Lower leg skin (tissue), 4 donors: ENCODE results near the gene TRPC5OS. TPM values are rescaled to one million over a fixed set of nuclear protein-coding genes. Genes with fewer than 3 reads are reported as not detected.

ENCODE experiments used
- DNase-seq, 2 donors: peaks; one replicate each; pipeline ENCODE4 v3.0.0-alpha.2; 2019; ENCODE audit warnings: low spot score in 2 of 2
- H3K4me3 ChIP-seq: fragments of 200-600 bp; sonication (generic); 2 replicates; pipeline ENCODE4 v1.5.1; 2017; ENCODE audit warnings: mild to moderate bottlenecking, low read depth; ENCODE audit not compliant: poor library complexity, severe bottlenecking
- POLR2A ChIP-seq, 2 donors: fragments of 450-650 bp; IDR thresholded peaks; one replicate each; pipeline ENCODE4 v1.6.1; 2016 to 2017; ENCODE audit warnings: antibody characterized with exemption in 2 of 2, mild to moderate bottlenecking in 1 of 2, moderate library complexity in 1 of 2
- WGBS, 2 donors: methylation state at CpG; one replicate each; pipeline ENCODE4 v1.1.5; 2018; 5-methylcytosine and 5-hydroxymethylcytosine counted together
- intact Hi-C: fragments of 100-400 bp; cut with DNase I; formaldehyde crosslinking; loops from one replicate; pipeline ENCODE4 v1.15.0; 2023; ENCODE audit warnings: low total_unique reads
- total RNA-seq, 4 donors: library from RNA; depleted of rRNA; stranded (reverse); fragments of >200 nt; gene quantifications; one replicate each; pipeline ENCODE4 v1.1.0, GENCODE V29; 2016
- TF ChIP-seq, protein P1 (sequence below), 3 donors: fragments of 450-650 bp; IDR thresholded peaks; one replicate each; pipeline ENCODE4 v1.5.1; 2016; ENCODE audit warnings: antibody characterized with exemption in 3 of 3, mild to moderate bottlenecking in 3 of 3, moderate library complexity in 2 of 3

The TRPC5OS gene
- total RNA-seq, result not detected

DNA sequence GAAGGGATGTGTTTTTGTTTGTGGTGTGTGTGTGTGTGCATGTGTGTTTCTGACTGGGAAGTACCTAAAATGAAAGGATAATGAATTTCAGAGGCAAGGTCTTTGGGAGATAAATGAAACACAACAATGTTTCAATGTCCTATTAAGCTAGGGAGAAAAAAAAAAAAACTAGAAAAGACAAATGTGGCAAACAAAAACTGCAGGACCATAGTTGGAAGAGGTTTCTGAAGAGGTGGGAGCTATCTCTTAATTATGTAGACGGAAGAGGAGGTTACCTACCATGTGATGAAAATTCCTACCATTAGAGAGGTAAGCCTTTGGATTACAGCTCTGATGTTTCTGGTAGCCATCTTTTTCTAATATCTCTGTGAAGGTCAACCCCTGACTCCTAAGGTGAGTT lies at the start of gene TRPC5OS:
TRPC5OS (plus strand) TSS at position 301 of the 400 bp plus-strand sequence. CDS start 25,669 bp downstream, outside the sequence.
- TF ChIP-seq, protein P1, sequence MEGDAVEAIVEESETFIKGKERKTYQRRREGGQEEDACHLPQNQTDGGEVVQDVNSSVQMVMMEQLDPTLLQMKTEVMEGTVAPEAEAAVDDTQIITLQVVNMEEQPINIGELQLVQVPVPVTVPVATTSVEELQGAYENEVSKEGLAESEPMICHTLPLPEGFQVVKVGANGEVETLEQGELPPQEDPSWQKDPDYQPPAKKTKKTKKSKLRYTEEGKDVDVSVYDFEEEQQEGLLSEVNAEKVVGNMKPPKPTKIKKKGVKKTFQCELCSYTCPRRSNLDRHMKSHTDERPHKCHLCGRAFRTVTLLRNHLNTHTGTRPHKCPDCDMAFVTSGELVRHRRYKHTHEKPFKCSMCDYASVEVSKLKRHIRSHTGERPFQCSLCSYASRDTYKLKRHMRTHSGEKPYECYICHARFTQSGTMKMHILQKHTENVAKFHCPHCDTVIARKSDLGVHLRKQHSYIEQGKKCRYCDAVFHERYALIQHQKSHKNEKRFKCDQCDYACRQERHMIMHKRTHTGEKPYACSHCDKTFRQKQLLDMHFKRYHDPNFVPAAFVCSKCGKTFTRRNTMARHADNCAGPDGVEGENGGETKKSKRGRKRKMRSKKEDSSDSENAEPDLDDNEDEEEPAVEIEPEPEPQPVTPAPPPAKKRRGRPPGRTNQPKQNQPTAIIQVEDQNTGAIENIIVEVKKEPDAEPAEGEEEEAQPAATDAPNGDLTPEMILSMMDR (IDR thresholded peaks at IDR 0.05), result no peak
- no peak for TF ChIP-seq POLR2A (IDR thresholded peaks at IDR 0.05)
- intact Hi-C loops, result loop anchor here (10.0 kb wide), 1 partner anchor 759 kb away; no protein-coding TSS in a partner anchor

DNA sequence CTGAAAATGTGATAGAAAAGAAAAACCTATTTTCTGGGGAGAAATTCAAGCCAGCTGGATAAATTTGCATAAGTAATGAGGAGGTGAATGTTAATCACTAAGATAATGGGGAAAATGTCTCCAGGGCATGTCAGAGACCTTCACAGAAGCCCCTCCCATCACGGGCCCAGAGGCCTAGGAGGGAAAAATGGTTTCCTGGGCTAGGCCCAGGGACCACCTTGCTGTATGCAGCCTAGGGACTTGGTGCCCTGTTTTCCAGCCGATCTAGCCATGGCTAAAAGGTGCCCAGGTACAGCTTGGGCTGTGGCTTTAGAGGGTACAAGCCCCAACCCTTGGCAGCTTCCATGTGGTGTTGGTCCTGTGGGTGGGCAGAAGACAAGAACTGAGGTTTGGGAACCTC lies 46.6 kb upstream of the TRPC5OS start:
- WGBS, 2 donors, result 69 to 93% methylated on average over 2 of the region's 2 CpGs
- no peak overlapping the region for H3K4me3 ChIP-seq
- no peak for DNase-seq
- intact Hi-C loops, result no loop called here
- no peak for TF ChIP-seq POLR2A (IDR thresholded peaks at IDR 0.05)
- TF ChIP-seq, protein P1 (IDR thresholded peaks at IDR 0.05), result no peak

More for the DNA sequence above, at the start of gene TRPC5OS:
- DNase-seq, result no peak
- H3K4me3 ChIP-seq, result no peak within 1 kb of the TSS
- 85 to 93% methylated on average over 1 of the region's 1 CpG for WGBS, 2 donors

DNA sequence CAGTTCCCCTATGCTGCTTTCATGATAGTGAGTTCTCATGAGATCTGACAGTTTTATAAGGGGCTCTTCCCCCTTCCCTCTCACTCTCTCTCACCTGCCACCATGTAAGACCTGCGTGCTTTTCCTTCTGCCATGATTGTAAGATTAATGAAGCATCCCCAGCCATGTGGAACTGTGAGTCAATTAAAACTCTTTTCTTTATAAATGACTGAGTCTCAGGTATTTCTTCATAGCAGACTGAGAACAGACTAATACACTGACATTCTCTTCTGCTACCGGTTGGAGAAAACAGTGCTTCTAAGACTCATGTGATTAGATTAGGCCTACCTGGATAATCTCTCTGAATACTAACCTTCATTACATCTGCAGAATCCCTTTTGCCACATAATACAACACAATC lies 45.4 kb upstream of the TRPC5OS start:
- WGBS, 2 donors, result 82 to 83% methylated on average over 2 of the region's 2 CpGs
- DNase-seq, result no peak
- no peak for TF ChIP-seq POLR2A (IDR thresholded peaks at IDR 0.05)
- TF ChIP-seq, protein P1 (IDR thresholded peaks at IDR 0.05), result no peak
- H3K4me3 ChIP-seq, result no peak overlapping the region
- intact Hi-C loops, result no loop called here

DNA sequence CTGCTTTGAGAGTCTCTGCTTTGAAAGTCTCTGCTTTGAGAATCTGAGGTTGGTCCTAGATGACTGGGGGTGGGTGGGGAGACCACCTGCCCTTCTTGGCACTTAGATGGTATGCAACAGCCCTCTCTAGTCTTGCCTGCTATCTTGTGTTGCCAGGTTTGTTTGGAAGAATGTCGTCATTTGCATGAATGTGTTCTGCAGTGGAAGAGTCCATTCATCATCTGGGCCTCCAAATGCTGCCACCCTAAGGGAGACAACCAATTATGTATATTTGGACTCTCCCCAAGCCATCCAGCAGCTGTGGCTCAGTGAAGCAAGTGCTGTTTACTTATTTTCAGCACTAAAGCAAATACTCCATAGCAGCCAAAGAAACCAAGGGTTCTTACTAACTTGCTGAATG lies 44.6 kb upstream of the TRPC5OS start:
- H3K4me3 ChIP-seq, result no peak overlapping the region
- DNase-seq, result no peak
- WGBS, 2 donors, result 46 to 92% methylated on average over 1 of the region's 1 CpG
- TF ChIP-seq POLR2A (IDR thresholded peaks at IDR 0.05), result no peak
- TF ChIP-seq, protein P1 (IDR thresholded peaks at IDR 0.05), result no peak
- intact Hi-C loops, result no loop called here

DNA sequence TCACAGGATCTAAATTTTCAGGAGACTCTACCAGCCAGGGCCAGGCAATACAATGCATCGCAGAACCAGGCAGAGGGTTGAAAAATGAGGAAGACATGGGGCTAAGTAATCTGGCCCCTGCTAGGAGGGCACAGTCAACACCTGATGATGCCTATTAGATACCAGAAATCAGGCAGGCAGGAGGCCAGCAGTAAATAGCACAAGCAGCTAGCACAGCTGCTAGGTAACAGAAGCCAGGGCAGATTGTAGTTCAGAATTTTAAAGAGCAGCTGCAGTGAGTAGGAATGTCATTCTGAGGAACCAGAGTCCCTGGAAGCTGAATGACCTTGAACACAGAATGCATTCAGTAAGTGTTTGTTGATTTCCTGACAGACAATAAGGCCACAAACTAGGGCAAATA lies 38.8 kb upstream of the TRPC5OS start:
- TF ChIP-seq, protein P1 (IDR thresholded peaks at IDR 0.05), result no peak
- TF ChIP-seq POLR2A (IDR thresholded peaks at IDR 0.05), result no peak
- WGBS, 2 donors, result 82 to 83% methylated on average over 1 of the region's 1 CpG
- intact Hi-C loops, result no loop called here
- no peak for DNase-seq
- no peak overlapping the region for H3K4me3 ChIP-seq

DNA sequence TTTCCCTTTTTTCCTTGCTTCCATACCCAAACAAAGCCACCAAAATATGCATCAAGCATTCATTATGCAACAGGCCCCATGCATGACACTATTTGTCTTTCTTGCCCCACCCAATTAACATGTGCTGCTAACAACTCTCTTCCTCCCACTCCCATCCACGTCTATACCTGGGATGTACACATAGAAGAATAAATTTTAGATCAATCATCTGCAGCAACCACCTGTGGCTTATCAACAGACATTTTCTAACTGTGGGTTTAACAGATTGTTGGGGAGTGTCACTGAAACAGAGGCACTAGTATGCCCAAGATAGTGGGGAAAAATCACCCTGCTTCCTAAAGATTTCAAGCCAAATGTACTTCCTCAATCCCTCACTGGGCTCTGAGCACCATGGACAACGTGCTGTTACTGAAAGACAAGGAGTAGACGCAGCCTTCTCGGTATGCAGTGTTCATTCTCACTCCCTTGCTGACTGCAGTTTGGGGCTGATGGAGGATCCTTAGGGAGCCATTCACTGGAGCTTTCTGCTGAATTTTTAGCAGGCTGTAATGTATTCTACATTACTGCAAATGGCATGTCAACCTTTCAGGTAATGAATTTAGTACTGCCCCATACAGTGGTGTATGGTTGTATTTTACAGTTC lies 28.4 kb upstream of the TRPC5OS start:
- 38 to 54% methylated on average over 2 to 4 of the region's 4 CpGs for WGBS, 2 donors

More for the DNA sequence above, 28.4 kb upstream of the TRPC5OS start:
- TF ChIP-seq, protein P1 (IDR thresholded peaks at IDR 0.05), result no peak
- no peak for TF ChIP-seq POLR2A (IDR thresholded peaks at IDR 0.05)
- DNase-seq, result no peak
- intact Hi-C loops, result no loop called here
- no peak overlapping the region for H3K4me3 ChIP-seq
